Endothelial cell of umbilical vein (primary cell): ENCODE data around the gene MYH15. TPM values are rescaled to one million over a fixed set of nuclear protein-coding genes. Genes with fewer than 3 reads are reported as not detected.

ENCODE experiments used
- BruUV-seq: library from RNA; stranded (reverse); fragments of 400-500 nt; replicated peaks from 2 replicates; lab custom pipeline; 2021; lab: Mats Ljungman, UMichigan
- CTCF ChIA-PET: fragments of 300-600, 350-600 bp; sonication (Branson Sonifier 250); formaldehyde crosslinking; loops from one replicate; lab custom pipeline; 2021; ENCODE audit warnings: antibody characterized with exemption, inconsistent platforms; lab: Charles Lee
- POLR2A ChIA-PET: fragments of 300-600, 350-600 bp; sonication (Branson Sonifier 250); formaldehyde crosslinking; loops from one replicate; lab custom pipeline; 2021; ENCODE audit warnings: antibody characterized with exemption, inconsistent platforms; lab: Charles Lee
- DNase-seq: peaks from one replicate; pipeline ENCODE4 v3.0.0-alpha.2; 2011; ENCODE audit warnings: low read depth, low spot score
- FAIRE-seq: peaks from 2 replicates; lab custom pipeline; 2011; peaks lifted over from hg19 to GRCh38; lab: Jason Lieb, UNC
- H2AFZ ChIP-seq: 2 replicates; pipeline ENCODE4 v1.6.0; 2012; ENCODE audit warnings: low read depth, low read length, control low read depth, inconsistent platforms
- H3K27ac ChIP-seq: 2 replicates; pipeline ENCODE4 v1.5.1; 2011; ENCODE audit warnings: low read depth, mild to moderate bottlenecking, control low read depth, low read length, moderate library complexity; ENCODE audit not compliant: insufficient read depth
- H3K27me3 ChIP-seq, 2 experiments: 2 replicates each; pipeline versions ENCODE4 v1.6.0 to v1.6.1; 2011; ENCODE audit warnings: low read length in 2 of 2, mixed read lengths in 1 of 2; ENCODE audit not compliant: control insufficient read depth in 2 of 2, insufficient read depth in 2 of 2
- H3K36me3 ChIP-seq, 2 experiments: 2 replicates in 1 of 2; 3 replicates in 1 of 2; pipeline ENCODE4 v1.5.1; 2011; ENCODE audit warnings: low read length in 2 of 2, mild to moderate bottlenecking in 1 of 2, moderate library complexity in 1 of 2; ENCODE audit not compliant: control insufficient read depth in 2 of 2, insufficient read depth in 2 of 2; ENCODE audit errors: extremely low read depth in 1 of 2
- H3K4me1 ChIP-seq: 3 replicates; pipeline ENCODE4 v1.5.1; 2011; ENCODE audit warnings: mild to moderate bottlenecking, low read length; ENCODE audit not compliant: control insufficient read depth, insufficient read depth; ENCODE audit errors: extremely low read depth
- H3K4me2 ChIP-seq: 2 replicates; pipeline ENCODE4 v1.6.1; 2011; ENCODE audit warnings: low read length, control low read depth, mixed read lengths; ENCODE audit not compliant: insufficient read depth
- H3K4me3 ChIP-seq, 3 experiments: fragments of 200-600 bp in 1 of 3; sonication (generic), shearing (Covaris generic) in 1 of 3; replicated peaks in 1 of 3; 2 replicates each; pipeline ENCODE4 v1.5.1; 2011 to 2016; ENCODE audit warnings: control low read depth in 3 of 3, low read length in 3 of 3, mild to moderate bottlenecking in 2 of 3, inconsistent platforms in 1 of 3, low read depth in 1 of 3, moderate library complexity in 1 of 3; ENCODE audit not compliant: insufficient read depth in 1 of 3
- H3K79me2 ChIP-seq: 2 replicates; pipeline ENCODE4 v1.6.0; 2012; ENCODE audit warnings: low read length, inconsistent platforms; ENCODE audit not compliant: control insufficient read depth, insufficient read depth
- H3K9ac ChIP-seq: replicated peaks from 2 replicates; pipeline ENCODE3; 2011; ENCODE audit warnings: low read length, control low read depth; ENCODE audit not compliant: insufficient read depth; ENCODE audit errors: extremely low read depth
- H3K9me1 ChIP-seq: replicated peaks from 3 replicates; pipeline ENCODE4 v1.6.0; 2011; ENCODE audit warnings: mild to moderate bottlenecking, low read length; ENCODE audit not compliant: control insufficient read depth, insufficient read depth; ENCODE audit errors: extremely low read depth
- H3K9me3 ChIP-seq: replicated peaks from 2 replicates; pipeline ENCODE4 v1.5.1; 2012; ENCODE audit warnings: low read length, inconsistent platforms; ENCODE audit not compliant: control insufficient read depth, insufficient read depth
- H4K20me1 ChIP-seq: replicated peaks from 2 replicates; pipeline ENCODE3; 2011; ENCODE audit warnings: mild to moderate bottlenecking, low read length; ENCODE audit not compliant: control insufficient read depth, insufficient read depth; ENCODE audit errors: extremely low read depth
- CTCF ChIP-seq, 2 donors: IDR thresholded peaks; 1 replicate in 1 of 2; 2 replicates in 1 of 2; pipeline ENCODE4 v1.5.1; 2011; ENCODE audit warnings: low read length in 2 of 2, mild to moderate bottlenecking in 2 of 2, moderate library complexity in 2 of 2, control low read depth in 1 of 2, inconsistent platforms in 1 of 2, low read depth in 1 of 2; ENCODE audit not compliant: insufficient read depth in 1 of 2; ENCODE audit errors: extremely low read depth in 1 of 2
- EZH2 ChIP-seq: IDR thresholded peaks from 2 replicates; pipeline ENCODE4 v1.6.1; 2012; ENCODE audit warnings: borderline replicate concordance, low read depth, mild to moderate bottlenecking, moderate library complexity, low read length, inconsistent platforms; ENCODE audit not compliant: severe bottlenecking
- FOS ChIP-seq: IDR thresholded peaks from 2 replicates; pipeline ENCODE4 v1.6.1; 2011; ENCODE audit warnings: mild to moderate bottlenecking, low read length, moderate library complexity, borderline replicate concordance; ENCODE audit not compliant: insufficient read depth
- GATA2 ChIP-seq: IDR thresholded peaks from 2 replicates; pipeline ENCODE4 v1.7.0; 2011; ENCODE audit warnings: low read depth, mild to moderate bottlenecking, moderate library complexity, mixed read lengths, low read length; ENCODE audit not compliant: insufficient read length, insufficient read depth
- JUN ChIP-seq: IDR thresholded peaks from 2 replicates; pipeline ENCODE4 v1.6.1; 2011; ENCODE audit warnings: borderline replicate concordance, low read depth; ENCODE audit not compliant: insufficient read length, insufficient read depth
- MYC ChIP-seq: IDR thresholded peaks from one replicate; pipeline ENCODE4 v1.6.1; 2011; ENCODE audit warnings: mild to moderate bottlenecking, low read depth, low read length
- POLR2A ChIP-seq: IDR thresholded peaks from 2 replicates; pipeline ENCODE4 v1.6.1; 2012; ENCODE audit warnings: low read depth, mild to moderate bottlenecking, control low read depth, low read length
- POLR2AphosphoS5 ChIP-seq: IDR thresholded peaks from 2 replicates; pipeline ENCODE4 v1.6.1; 2012; ENCODE audit warnings: low read depth, mild to moderate bottlenecking, control low read depth, low read length, moderate library complexity; ENCODE audit not compliant: insufficient read depth
- dilution Hi-C: fragments of 300-500 bp; cut with MboI; formaldehyde crosslinking; loops from one replicate; pipeline ENCODE4 v1.15.0; 2019; ENCODE audit warnings: low sequenced_read_pairs; ENCODE audit not compliant: extremely low pct_ligation_motif_present
- intact Hi-C: fragments of 100-400 bp; cut with micrococcal nuclease; formaldehyde crosslinking; loops from one replicate; pipeline ENCODE4 v1.10.0; 2022
- polyA plus RNA-seq, 4 experiments: library from polyadenylated mRNA; depleted of rRNA in 3 of 4; stranded (reverse) in 3 of 4; unstranded in 1 of 4; fragments of >200 nt; gene quantifications; 2 replicates each; pipeline versions ENCODE4 v1.2.1 to v1.2.3, GENCODE V29; 2011 to 2012; ENCODE audit warnings: missing spikeins in 1 of 4
- total RNA-seq: library from RNA; stranded (reverse); gene quantifications from 2 replicates; pipeline ENCODE4 v1.2.3, GENCODE V29; 2021
- TF ChIP-seq, protein P1 (sequence below): IDR thresholded peaks from 2 replicates; pipeline ENCODE4 v1.6.1; 2011; ENCODE audit not compliant: insufficient read depth, insufficient read length

The MYH15 gene
- total and polyA plus RNA-seq, 2 donors (not counting 3 experiments of a cell fraction or from before 2014, with no cell fraction given): 0.27 TPM; not detected in 1

DNA sequence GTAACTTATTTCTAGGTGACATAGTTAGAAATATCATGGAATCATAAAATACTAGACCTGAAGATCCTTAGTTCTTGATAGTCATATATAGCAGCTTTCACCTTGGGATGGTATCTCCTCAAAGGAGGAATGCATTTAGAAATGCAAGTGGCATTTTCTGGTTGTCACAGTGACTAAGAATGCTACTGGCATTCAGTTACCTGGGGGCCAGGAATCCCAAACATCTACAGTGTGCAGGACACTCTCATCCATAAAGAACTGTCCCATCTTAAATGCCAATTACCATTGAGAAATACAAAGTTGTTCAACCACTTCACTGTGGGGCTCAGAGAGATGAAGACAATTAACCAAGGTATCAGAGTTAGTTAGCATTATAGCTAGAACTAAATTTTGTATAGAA is 36.7 kb downstream of the MYH15 start:
- no peaks in the 10 kb centered on the region for H3K27me3 ChIP-seq
- no peak overlapping the region for H3K4me2 ChIP-seq
- no peaks in the 10 kb centered on the region for H3K79me2 ChIP-seq
- no peaks in the 10 kb centered on the region for H3K9me3 ChIP-seq
- H2AFZ ChIP-seq: no peak overlapping the region
- H3K4me1 ChIP-seq: peaks cover 19% of the 10 kb centered on the region
- intact Hi-C loops (loop anchor here (10.0 kb wide), 1 partner anchor 129 kb away; no protein-coding TSS in a partner anchor), dilution Hi-C loops (no loop called here)
- H3K27ac ChIP-seq: no peak overlapping the region
- ChIA-PET CTCF (interaction anchor here (0.6 to 3.6 kb wide), 7 partner anchors 14 to 813 kb away, joined by 3 to 24 read pairs (median 5); no protein-coding TSS in a partner anchor), POLR2A (no interaction called here)
- H3K9me1 ChIP-seq: no peaks in the 10 kb centered on the region
- no peak overlapping the region for H3K4me3 ChIP-seq
- BruUV-seq: no TSS peak
- H3K9ac ChIP-seq: no peak overlapping the region
- no peaks in the 10 kb centered on the region for H3K36me3 ChIP-seq
- TF ChIP-seq MYC: no peak
- TF ChIP-seq POLR2A: no peak
- no peak for TF ChIP-seq POLR2AphosphoS5
- no peak for TF ChIP-seq GATA2
- TF ChIP-seq FOS: no peak
- no peak for TF ChIP-seq EZH2
- no peak for TF ChIP-seq CTCF (IDR thresholded peaks at IDR 0.05; ENCODE audit: extremely low read depth in 1 of 2, insufficient read depth in 1 of 2, low read depth in 1 of 2, low read length in 2 of 2)
- TF ChIP-seq, protein P1, sequence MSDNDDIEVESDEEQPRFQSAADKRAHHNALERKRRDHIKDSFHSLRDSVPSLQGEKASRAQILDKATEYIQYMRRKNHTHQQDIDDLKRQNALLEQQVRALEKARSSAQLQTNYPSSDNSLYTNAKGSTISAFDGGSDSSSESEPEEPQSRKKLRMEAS: no peak
- TF ChIP-seq JUN: no peak
- no peaks in the 10 kb centered on the region for H4K20me1 ChIP-seq
- DNase-seq (no peak), FAIRE-seq (no peak)
